ENCODE results near the gene HERC2.

Gene HERC2

DNA sequence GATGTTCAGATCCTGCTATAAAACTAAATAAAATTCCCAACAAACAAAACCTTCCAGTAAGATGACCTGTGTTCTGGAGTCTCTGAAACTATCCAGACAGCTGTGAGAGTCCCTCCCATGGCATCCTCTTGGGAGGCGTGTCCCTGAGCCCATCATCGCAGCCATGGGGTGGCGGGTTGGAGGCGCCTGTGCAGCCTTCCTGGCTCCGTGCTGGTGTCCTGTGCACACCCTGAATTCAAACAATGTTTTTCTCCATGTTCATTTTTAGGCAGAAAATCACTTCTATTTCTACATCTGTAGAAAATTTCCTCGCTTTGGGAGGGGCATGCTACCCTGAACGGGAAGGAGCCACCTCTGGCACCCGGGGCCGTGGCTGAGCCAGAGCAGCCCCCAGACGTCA lies 203.4 kb downstream of the HERC2 start:
- Histone ChIP-seq H3K79me2 (ENCODE audit: insufficient read depth, low read length) (no peaks in the 10 kb centered on the region), H3K36me3 (ENCODE audit: insufficient read depth, low read length) (peaks cover 82% of the 10 kb centered on the region), H3K9ac (ENCODE audit: low read depth, low read length) (no peak overlapping the region), H3K4me2 (ENCODE audit: insufficient read depth, low read length) (no peak overlapping the region), H2AFZ (ENCODE audit: low read depth, low read length) (no peak overlapping the region), H3K9me3 (ENCODE audit: insufficient read depth, low read length, severe bottlenecking) (no peaks in the 10 kb centered on the region), H3K27me3 (ENCODE audit: insufficient read depth, low read length, poor library complexity) (no peaks in the 10 kb centered on the region), H3K27ac (ENCODE audit: low read length) (no peak overlapping the region), H3K4me3 (ENCODE audit: low read depth in 1 of 2, low read length in 2 of 2) (no peak overlapping the region), H3K4me1 (ENCODE audit: insufficient read depth, low read length) (no peaks in the 10 kb centered on the region), H4K20me1 (ENCODE audit: insufficient read depth, low read length) (no peaks in the 10 kb centered on the region)
- no peak for ATAC-seq (ENCODE audit: insufficient read depth, low read depth)
- DNase-seq: no peak
- no peak for TF ChIP-seq EZH2 (IDR thresholded peaks at IDR 0.05; ENCODE audit: borderline replicate concordance, low read depth, low read length, severe bottlenecking)
- TF ChIP-seq, protein P1, sequence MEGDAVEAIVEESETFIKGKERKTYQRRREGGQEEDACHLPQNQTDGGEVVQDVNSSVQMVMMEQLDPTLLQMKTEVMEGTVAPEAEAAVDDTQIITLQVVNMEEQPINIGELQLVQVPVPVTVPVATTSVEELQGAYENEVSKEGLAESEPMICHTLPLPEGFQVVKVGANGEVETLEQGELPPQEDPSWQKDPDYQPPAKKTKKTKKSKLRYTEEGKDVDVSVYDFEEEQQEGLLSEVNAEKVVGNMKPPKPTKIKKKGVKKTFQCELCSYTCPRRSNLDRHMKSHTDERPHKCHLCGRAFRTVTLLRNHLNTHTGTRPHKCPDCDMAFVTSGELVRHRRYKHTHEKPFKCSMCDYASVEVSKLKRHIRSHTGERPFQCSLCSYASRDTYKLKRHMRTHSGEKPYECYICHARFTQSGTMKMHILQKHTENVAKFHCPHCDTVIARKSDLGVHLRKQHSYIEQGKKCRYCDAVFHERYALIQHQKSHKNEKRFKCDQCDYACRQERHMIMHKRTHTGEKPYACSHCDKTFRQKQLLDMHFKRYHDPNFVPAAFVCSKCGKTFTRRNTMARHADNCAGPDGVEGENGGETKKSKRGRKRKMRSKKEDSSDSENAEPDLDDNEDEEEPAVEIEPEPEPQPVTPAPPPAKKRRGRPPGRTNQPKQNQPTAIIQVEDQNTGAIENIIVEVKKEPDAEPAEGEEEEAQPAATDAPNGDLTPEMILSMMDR (IDR thresholded peaks at IDR 0.05; ENCODE audit: borderline replicate concordance, extremely low read depth, low read length, poor library complexity, severe bottlenecking): no peak

GRCh38 chr15:28118083-28118482 lies 203.9 kb downstream of the HERC2 start:
- Histone ChIP-seq H3K4me2 (ENCODE audit: insufficient read depth, low read length) (no peak overlapping the region), H3K4me3 (ENCODE audit: low read depth in 1 of 2, low read length in 2 of 2) (no peak overlapping the region), H3K4me1 (ENCODE audit: insufficient read depth, low read length) (no peaks in the 10 kb centered on the region), H3K79me2 (ENCODE audit: insufficient read depth, low read length) (no peaks in the 10 kb centered on the region), H4K20me1 (ENCODE audit: insufficient read depth, low read length) (no peaks in the 10 kb centered on the region), H3K9me3 (ENCODE audit: insufficient read depth, low read length, severe bottlenecking) (no peaks in the 10 kb centered on the region), H2AFZ (ENCODE audit: low read depth, low read length) (no peak overlapping the region), H3K27ac (ENCODE audit: low read length) (no peak overlapping the region), H3K27me3 (ENCODE audit: insufficient read depth, low read length, poor library complexity) (no peaks in the 10 kb centered on the region), H3K36me3 (ENCODE audit: insufficient read depth, low read length) (peaks cover 82% of the 10 kb centered on the region), H3K9ac (ENCODE audit: low read depth, low read length) (no peak overlapping the region)
- TF ChIP-seq EZH2 (IDR thresholded peaks at IDR 0.05; ENCODE audit: borderline replicate concordance, low read depth, low read length, severe bottlenecking): no peak
- TF ChIP-seq, protein P1 (IDR thresholded peaks at IDR 0.05; ENCODE audit: borderline replicate concordance, extremely low read depth, low read length, poor library complexity, severe bottlenecking): no peak
- DNase-seq (no peak), ATAC-seq (ENCODE audit: insufficient read depth, low read depth) (no peak)

GRCh38 chr15:28117432-28117990 lies 204.5 kb downstream of the HERC2 start:
- Histone ChIP-seq H2AFZ (ENCODE audit: low read depth, low read length) (no peak overlapping the region), H3K27ac (ENCODE audit: low read length) (no peak overlapping the region), H3K27me3 (ENCODE audit: insufficient read depth, low read length, poor library complexity) (no peaks in the 10 kb centered on the region), H4K20me1 (ENCODE audit: insufficient read depth, low read length) (no peaks in the 10 kb centered on the region; the same call in 1 of the 2 replicates), H3K79me2 (ENCODE audit: insufficient read depth, low read length) (no peaks in the 10 kb centered on the region), H3K4me1 (ENCODE audit: insufficient read depth, low read length) (no peaks in the 10 kb centered on the region), H3K9me3 (ENCODE audit: insufficient read depth, low read length, severe bottlenecking) (no peaks in the 10 kb centered on the region), H3K4me3 (ENCODE audit: low read depth in 1 of 2, low read length in 2 of 2) (no peak overlapping the region), H3K9ac (ENCODE audit: low read depth, low read length) (no peak overlapping the region), H3K36me3 (ENCODE audit: insufficient read depth, low read length) (peaks cover 84% of the 10 kb centered on the region), H3K4me2 (ENCODE audit: insufficient read depth, low read length) (no peak overlapping the region)
- ATAC-seq (ENCODE audit: insufficient read depth, low read depth) (no peak), DNase-seq (no peak)
- TF ChIP-seq, protein P1 (IDR thresholded peaks at IDR 0.05; ENCODE audit: borderline replicate concordance, extremely low read depth, low read length, poor library complexity, severe bottlenecking): no peak
- TF ChIP-seq EZH2 (IDR thresholded peaks at IDR 0.05; ENCODE audit: borderline replicate concordance, low read depth, low read length, severe bottlenecking): no peak

All from DND-41 (cell line).